ENCODE data around the gene PARVG.

Gene PARVG, protein sequence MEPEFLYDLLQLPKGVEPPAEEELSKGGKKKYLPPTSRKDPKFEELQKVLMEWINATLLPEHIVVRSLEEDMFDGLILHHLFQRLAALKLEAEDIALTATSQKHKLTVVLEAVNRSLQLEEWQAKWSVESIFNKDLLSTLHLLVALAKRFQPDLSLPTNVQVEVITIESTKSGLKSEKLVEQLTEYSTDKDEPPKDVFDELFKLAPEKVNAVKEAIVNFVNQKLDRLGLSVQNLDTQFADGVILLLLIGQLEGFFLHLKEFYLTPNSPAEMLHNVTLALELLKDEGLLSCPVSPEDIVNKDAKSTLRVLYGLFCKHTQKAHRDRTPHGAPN

GRCh38 chr22:44180706-44181032 lies at the start of gene PARVG:
Gene PARVG (plus strand): TSS chr22:44180925. CDS start chr22:44183330, 2,405 bp downstream.
- TF ChIP-seq, protein P1, sequence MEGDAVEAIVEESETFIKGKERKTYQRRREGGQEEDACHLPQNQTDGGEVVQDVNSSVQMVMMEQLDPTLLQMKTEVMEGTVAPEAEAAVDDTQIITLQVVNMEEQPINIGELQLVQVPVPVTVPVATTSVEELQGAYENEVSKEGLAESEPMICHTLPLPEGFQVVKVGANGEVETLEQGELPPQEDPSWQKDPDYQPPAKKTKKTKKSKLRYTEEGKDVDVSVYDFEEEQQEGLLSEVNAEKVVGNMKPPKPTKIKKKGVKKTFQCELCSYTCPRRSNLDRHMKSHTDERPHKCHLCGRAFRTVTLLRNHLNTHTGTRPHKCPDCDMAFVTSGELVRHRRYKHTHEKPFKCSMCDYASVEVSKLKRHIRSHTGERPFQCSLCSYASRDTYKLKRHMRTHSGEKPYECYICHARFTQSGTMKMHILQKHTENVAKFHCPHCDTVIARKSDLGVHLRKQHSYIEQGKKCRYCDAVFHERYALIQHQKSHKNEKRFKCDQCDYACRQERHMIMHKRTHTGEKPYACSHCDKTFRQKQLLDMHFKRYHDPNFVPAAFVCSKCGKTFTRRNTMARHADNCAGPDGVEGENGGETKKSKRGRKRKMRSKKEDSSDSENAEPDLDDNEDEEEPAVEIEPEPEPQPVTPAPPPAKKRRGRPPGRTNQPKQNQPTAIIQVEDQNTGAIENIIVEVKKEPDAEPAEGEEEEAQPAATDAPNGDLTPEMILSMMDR (IDR thresholded peaks at IDR 0.05; ENCODE audit: insufficient read depth, low read length, poor library complexity, severe bottlenecking): no peak
- TF ChIP-seq EZH2phosphoT487 (conservative IDR thresholded peaks at IDR 0.05; ENCODE audit: low read length): no peak
- no peak within 1 kb of the TSS for H3K4me3 ChIP-seq (ENCODE audit: insufficient read depth, low read length, poor library complexity, severe bottlenecking)
- H3K4me2 ChIP-seq (ENCODE audit: low read depth, low read length, poor library complexity, severe bottlenecking): no peak within 1 kb of the TSS

GRCh38 chr22:44131412-44131811 lies 49.3 kb upstream of the PARVG start:
- Histone ChIP-seq H3K79me2 (ENCODE audit: insufficient read depth, low read length) (no peaks in the 10 kb centered on the region), H3K4me3 (ENCODE audit: insufficient read depth, low read length, poor library complexity, severe bottlenecking) (no peak overlapping the region), H2AFZ (ENCODE audit: low read depth, low read length, severe bottlenecking) (no peak overlapping the region), H3K27ac (ENCODE audit: low read depth, low read length) (no peak overlapping the region), H3F3A (ENCODE audit: insufficient read depth) (no peaks in the 10 kb centered on the region), H3K36me3 (ENCODE audit: low read length) (no peaks in the 10 kb centered on the region), H3K4me2 (ENCODE audit: low read depth, low read length, poor library complexity, severe bottlenecking) (no peak overlapping the region), H3K9me3 (ENCODE audit: insufficient read depth, low read length) (peaks cover 10% of the 10 kb centered on the region; the same call in 1 of the 2 replicates), H3K27me3 (ENCODE audit: low read length) (no peaks in the 10 kb centered on the region), H3K9ac (ENCODE audit: low read length) (no peak overlapping the region), H3K9me2 (replicated peaks; ENCODE audit: insufficient read depth, low read length) (no peaks in the 10 kb centered on the region), H4K20me1 (ENCODE audit: low read depth, low read length) (no peaks in the 10 kb centered on the region)
- no peak for TF ChIP-seq EZH2phosphoT487 (conservative IDR thresholded peaks at IDR 0.05; ENCODE audit: low read length)
- TF ChIP-seq, protein P1 (IDR thresholded peaks at IDR 0.05; ENCODE audit: insufficient read depth, low read length, poor library complexity, severe bottlenecking): no peak

More at GRCh38 chr22:44180706-44181032, at the start of gene PARVG:
- H3K36me3 ChIP-seq (ENCODE audit: low read length): no peaks in the 10 kb centered on the region
- H3K9me2 ChIP-seq (replicated peaks; ENCODE audit: insufficient read depth, low read length): no peaks in the 10 kb centered on the region
- H3F3A ChIP-seq (ENCODE audit: insufficient read depth): no peaks in the 10 kb centered on the region
- no peak within 1 kb of the TSS for H2AFZ ChIP-seq (ENCODE audit: low read depth, low read length, severe bottlenecking)
- H3K79me2 ChIP-seq (ENCODE audit: insufficient read depth, low read length): no peaks in the 10 kb centered on the region
- H3K27ac ChIP-seq (ENCODE audit: low read depth, low read length): no peak within 1 kb of the TSS
- H4K20me1 ChIP-seq (ENCODE audit: low read depth, low read length): no peaks in the 10 kb centered on the region
- H3K9ac ChIP-seq (ENCODE audit: low read length): no peak within 1 kb of the TSS
- no peaks in the 10 kb centered on the region for H3K9me3 ChIP-seq (ENCODE audit: insufficient read depth, low read length)
- H3K27me3 ChIP-seq (ENCODE audit: low read length): no peaks in the 10 kb centered on the region

- H3K4me3 ChIP-seq (ENCODE audit: insufficient read depth, low read length, poor library complexity, severe bottlenecking): no peak overlapping the region
- 0 out of 2 replicates have a peak, but pooled peaks cover 5% of the 10 kb centered on the region for H3K9me3 ChIP-seq (ENCODE audit: insufficient read depth, low read length)
- no peak overlapping the region for H3K9ac ChIP-seq (ENCODE audit: low read length)
- no peaks in the 10 kb centered on the region for H3K9me2 ChIP-seq (replicated peaks; ENCODE audit: insufficient read depth, low read length)
- H3K79me2 ChIP-seq (ENCODE audit: insufficient read depth, low read length): no peaks in the 10 kb centered on the region
- H2AFZ ChIP-seq (ENCODE audit: low read depth, low read length, severe bottlenecking): no peak overlapping the region
- H3K27ac ChIP-seq (ENCODE audit: low read depth, low read length): no peak overlapping the region
- no peaks in the 10 kb centered on the region for H3F3A ChIP-seq (ENCODE audit: insufficient read depth)
- TF ChIP-seq, protein P1 (IDR thresholded peaks at IDR 0.05; ENCODE audit: insufficient read depth, low read length, poor library complexity, severe bottlenecking): no peak
- no peak for TF ChIP-seq EZH2phosphoT487 (conservative IDR thresholded peaks at IDR 0.05; ENCODE audit: low read length)
- no peaks in the 10 kb centered on the region for H4K20me1 ChIP-seq (ENCODE audit: low read depth, low read length)
- no peaks in the 10 kb centered on the region for H3K36me3 ChIP-seq (ENCODE audit: low read length)
- H3K4me2 ChIP-seq (ENCODE audit: low read depth, low read length, poor library complexity, severe bottlenecking): no peak overlapping the region
- no peaks in the 10 kb centered on the region for H3K27me3 ChIP-seq (ENCODE audit: low read length)
Observed at GRCh38 chr22:44131989-44132685, 48.6 kb upstream of the PARVG start.

Measured in SU-DHL-6 (cell line).